HepG2 (cell line): ENCODE measurements around the gene ABAT. TPM values are rescaled to one million over a fixed set of nuclear protein-coding genes. Genes with fewer than 3 reads are reported as not detected.

Experiments
- ARID5B ChIP-seq: IDR thresholded peaks from 2 replicates; pipeline ENCODE4 v1.4.0; 2020; ENCODE audit warnings: mild to moderate bottlenecking, missing genetic modification reagents
- ATF2 ChIP-seq: sonication (generic); formaldehyde crosslinking; IDR thresholded peaks from 2 replicates; pipeline ENCODE4 v1.4.0; 2020; ENCODE audit warnings: missing genetic modification reagents
- ATF4 ChIP-seq, 2 experiments: fragments of 450-650 bp in 1 of 2; sonication (generic) in 1 of 2; formaldehyde crosslinking; IDR thresholded peaks; 2 replicates each; pipeline versions ENCODE4 v1.5.0 to v1.8.0; 2020 to 2022; ENCODE audit warnings: mild to moderate bottlenecking in 1 of 2, missing genetic modification reagents in 1 of 2
- ATRX ChIP-seq: sonication (generic); formaldehyde crosslinking; IDR thresholded peaks from 2 replicates; pipeline ENCODE4 v1.4.0; 2020; ENCODE audit warnings: missing genetic modification reagents, borderline replicate concordance
- EHMT2 ChIP-seq: fragments of 200-600 bp; sonication (generic); IDR thresholded peaks from 2 replicates; pipeline ENCODE4 v1.7.0; 2017; ENCODE audit warnings: antibody characterized with exemption, low read depth, low read length, borderline replicate concordance
- ETV6 ChIP-seq: sonication (generic); formaldehyde crosslinking; conservative IDR thresholded peaks from 2 replicates; pipeline ENCODE4 v1.4.0; 2020; ENCODE audit warnings: missing genetic modification reagents
- HDAC2 ChIP-seq: sonication (generic); formaldehyde crosslinking; IDR thresholded peaks from 2 replicates; pipeline ENCODE4 v1.4.0; 2020; ENCODE audit warnings: missing genetic modification reagents
- KDM5A ChIP-seq: fragments of 200-600 bp; sonication (generic); IDR thresholded peaks from 2 replicates; pipeline ENCODE4 v1.7.0; 2018; ENCODE audit warnings: antibody characterized with exemption, mild to moderate bottlenecking, low read length, borderline replicate concordance
- MIER2 ChIP-seq: IDR thresholded peaks from 2 replicates; pipeline ENCODE4 v1.6.1; 2016; ENCODE audit warnings: missing biosample characterization, missing genetic modification reagents
- MIER3 ChIP-seq: IDR thresholded peaks from 2 replicates; pipeline ENCODE4 v1.6.1; 2016; ENCODE audit warnings: missing compliant biosample characterization, borderline replicate concordance
- MTERF4 ChIP-seq: sonication (generic); formaldehyde crosslinking; IDR thresholded peaks from 2 replicates; pipeline ENCODE4 v1.8.0; 2023; ENCODE audit warnings: mild to moderate bottlenecking, missing genetic modification reagents
- MYNN ChIP-seq: sonication (generic); formaldehyde crosslinking; IDR thresholded peaks from 2 replicates; pipeline ENCODE4 v1.4.0; 2020; ENCODE audit warnings: mild to moderate bottlenecking, low read depth, missing genetic modification reagents
- POLR2AphosphoS5 ChIP-seq: IDR thresholded peaks from 2 replicates; pipeline ENCODE4 v1.6.1; 2012; ENCODE audit warnings: low read depth, low read length
- SP5 ChIP-seq: IDR thresholded peaks from 2 replicates; pipeline ENCODE4 v1.6.1; 2016; ENCODE audit warnings: low read depth, borderline replicate concordance
- TFDP2 ChIP-seq: sonication (generic); formaldehyde crosslinking; IDR thresholded peaks from 2 replicates; pipeline ENCODE4 v1.4.0; 2020; ENCODE audit warnings: missing genetic modification reagents
- U2AF2 ChIP-seq: fragments of 200-400 bp; formaldehyde crosslinking; IDR thresholded peaks from 2 replicates; pipeline ENCODE4 v1.6.1; 2017; ENCODE audit warnings: low read depth, mild to moderate bottlenecking, low read length
- ZFP91 ChIP-seq: sonication (generic); formaldehyde crosslinking; IDR thresholded peaks from 2 replicates; pipeline ENCODE4 v1.9.0; 2022; ENCODE audit warnings: missing genetic modification reagents, mild to moderate bottlenecking, borderline replicate concordance
- ZNF33B ChIP-seq: sonication (generic); formaldehyde crosslinking; IDR thresholded peaks from 2 replicates; pipeline ENCODE4 v1.5.1; 2020; ENCODE audit warnings: mild to moderate bottlenecking, missing genetic modification reagents
- ZNF451 ChIP-seq: sonication (generic); formaldehyde crosslinking; IDR thresholded peaks from 2 replicates; pipeline ENCODE4 v1.5.0; 2020; ENCODE audit warnings: mild to moderate bottlenecking, missing genetic modification reagents
- ZNF75D ChIP-seq: sonication (generic); formaldehyde crosslinking; IDR thresholded peaks from 2 replicates; pipeline ENCODE4 v1.8.1; 2023; ENCODE audit warnings: missing genetic modification reagents, mild to moderate bottlenecking, borderline replicate concordance
- polyA plus RNA-seq, 8 experiments: library from polyadenylated mRNA; depleted of rRNA in 3 of 8; stranded (reverse) in 7 of 8; unstranded in 1 of 8; fragments of >200 nt; fragmentation: Illumina TruSeq in 4 of 8; extraction: Trizol in 4 of 8; gene quantifications; 2 replicates each; pipeline versions ENCODE4 v1.2.1 to v1.2.3, GENCODE V29; 2011 to 2016; ENCODE audit warnings: low read depth in 4 of 8, missing spikeins in 1 of 8, mixed read lengths in 1 of 8; ENCODE audit not compliant: insufficient read depth in 1 of 8
- total RNA-seq, 5 experiments: library from RNA; depleted of rRNA; stranded (reverse); fragments of >200 nt; fragmentation: Illumina TruSeq; extraction: Trizol; gene quantifications; 2 replicates each; pipeline ENCODE4 v1.2.3, GENCODE V29; 2016; ENCODE audit warnings: low read depth in 1 of 5

The ABAT gene
- total and polyA plus RNA-seq, 2 of the 13 experiments (the other 11 are each of a cell fraction or from before 2014, with no cell fraction given): 47.6 to 97.3 TPM

- TF ChIP-seq TFDP2 (CRISPR knock-in tag) (peak; percentile 37), U2AF2 (no peak), ATF4 (CRISPR knock-in tag; IDR thresholded peaks at IDR 0.05) (no peak), KDM5A (no peak; the same call in 1 of the 2 replicates), POLR2AphosphoS5 (no peak), MIER2 (CRISPR knock-in tag) (peak; percentile 86), MTERF4 (CRISPR knock-in tag) (no peak), ZNF33B (CRISPR knock-in tag) (no peak), MYNN (no peak), ARID5B (CRISPR knock-in tag) (peak; percentile 99), ZNF451 (no peak; the same call in 1 of the 2 replicates), ETV6 (CRISPR knock-in tag) (no peak), ATF2 (peak; percentile 87), ATRX (CRISPR knock-in tag) (no peak), ZFP91 (CRISPR knock-in tag) (no peak), EHMT2 (peak; percentile 74; the same call in 1 of the 2 replicates), SP5 (CRISPR knock-in tag) (no peak; the same call in 1 of the 2 replicates), ZNF75D (no peak), MIER3 (CRISPR knock-in tag) (peak; percentile 96), HDAC2 (CRISPR knock-in tag) (peak; percentile 97)
These were observed 66.4 kb downstream of the ABAT start (continued) for GRCh38 chr16:8740775-8741355.
